Keratinocyte (primary cell): Measurements from ENCODE around the gene ANO7. TPM values are rescaled to one million over a fixed set of nuclear protein-coding genes. Genes with fewer than 3 reads are reported as not detected.

Source experiments
- DNase-seq: peaks from one replicate; pipeline ENCODE4 v3.0.0-alpha.2; 2011; ENCODE audit warnings: low read depth, missing footprints, low spot score
- FAIRE-seq: peaks from 2 replicates; lab custom pipeline; 2011; peaks lifted over from hg19 to GRCh38; lab: Jason Lieb, UNC
- H2AFZ ChIP-seq: 2 replicates; pipeline ENCODE4 v1.6.0; 2012; ENCODE audit warnings: low read length, control low read depth, inconsistent platforms; ENCODE audit not compliant: control insufficient read depth
- H3K27ac ChIP-seq: 2 replicates; pipeline ENCODE4 v1.5.1; 2011; ENCODE audit warnings: low read length; ENCODE audit not compliant: control insufficient read depth, insufficient read depth
- H3K27me3 ChIP-seq: 3 replicates; pipeline ENCODE4 v1.6.0; 2011; ENCODE audit warnings: low read length; ENCODE audit not compliant: control insufficient read depth, insufficient read depth; ENCODE audit errors: extremely low read depth
- H3K36me3 ChIP-seq, 2 experiments: 2 replicates in 1 of 2; 3 replicates in 1 of 2; pipeline ENCODE4 v1.5.1; 2011; ENCODE audit warnings: low read length in 2 of 2, mild to moderate bottlenecking in 1 of 2; ENCODE audit not compliant: control insufficient read depth in 2 of 2, insufficient read depth in 2 of 2; ENCODE audit errors: extremely low read depth in 1 of 2
- H3K4me1 ChIP-seq: 3 replicates; pipeline ENCODE4 v1.5.1; 2011; ENCODE audit warnings: low read length; ENCODE audit not compliant: control insufficient read depth, insufficient read depth; ENCODE audit errors: extremely low read depth
- H3K4me2 ChIP-seq: 3 replicates; pipeline ENCODE4 v1.6.0; 2011; ENCODE audit warnings: low read depth, low read length; ENCODE audit not compliant: control insufficient read depth, insufficient read depth; ENCODE audit errors: extremely low read depth
- H3K4me3 ChIP-seq, 3 experiments: fragments of 200-600 bp in 1 of 3; sonication (generic) in 1 of 3; 2 replicates in 2 of 3; 3 replicates in 1 of 3; pipeline ENCODE4 v1.5.1; 2011 to 2016; ENCODE audit warnings: low read length in 3 of 3, mild to moderate bottlenecking in 3 of 3, control low read depth in 2 of 3, inconsistent platforms in 1 of 3, low read depth in 1 of 3, mixed read lengths in 1 of 3, mixed run types in 1 of 3, moderate library complexity in 1 of 3; ENCODE audit not compliant: control insufficient read depth in 2 of 3, insufficient read depth in 2 of 3; ENCODE audit errors: extremely low read depth in 1 of 3
- H3K79me2 ChIP-seq: 2 replicates; pipeline ENCODE4 v1.6.0; 2012; ENCODE audit warnings: low read length; ENCODE audit not compliant: control insufficient read depth, insufficient read depth
- H3K9ac ChIP-seq: 3 replicates; pipeline ENCODE4 v1.6.0; 2011; ENCODE audit warnings: low read length; ENCODE audit not compliant: control insufficient read depth, insufficient read depth; ENCODE audit errors: extremely low read depth
- H3K9me1 ChIP-seq: 3 replicates; pipeline ENCODE4 v1.6.0; 2011; ENCODE audit warnings: low read length; ENCODE audit not compliant: control insufficient read depth, insufficient read depth; ENCODE audit errors: extremely low read depth
- H3K9me3 ChIP-seq: 2 replicates; pipeline ENCODE4 v1.5.1; 2012; ENCODE audit warnings: low read depth, low read length; ENCODE audit not compliant: control insufficient read depth
- H4K20me1 ChIP-seq: 3 replicates; pipeline ENCODE4 v1.6.0; 2011; ENCODE audit warnings: low read length; ENCODE audit not compliant: control insufficient read depth, insufficient read depth; ENCODE audit errors: extremely low read depth
- EZH2 ChIP-seq: IDR thresholded peaks from one replicate; pipeline ENCODE4 v1.6.1; 2012; ENCODE audit warnings: inconsistent platforms, mild to moderate bottlenecking, low read length, moderate library complexity
- dilution Hi-C: fragments of 300-500 bp; cut with MboI; formaldehyde crosslinking; loops from one replicate; pipeline ENCODE4 v1.7.0; 2020; ENCODE audit warnings: low sequenced_read_pairs; ENCODE audit not compliant: extremely low pct_ligation_motif_present
- polyA plus RNA-seq, 5 experiments: library from polyadenylated mRNA; depleted of rRNA in 3 of 5; stranded (reverse) in 3 of 5; stranded (forward) in 1 of 5; unstranded in 1 of 5; fragments of >200 nt; gene quantifications; 1 replicate in 1 of 5; 2 replicates in 3 of 5; 3 replicates in 1 of 5; pipeline versions ENCODE4 v1.2.1 to v1.2.3, GENCODE V29; 2011 to 2012; ENCODE audit warnings: missing spikeins in 2 of 5, low read depth in 1 of 5, low replicate concordance in 1 of 5
- TF ChIP-seq, protein P1 (sequence below), 3 experiments: IDR thresholded peaks in 1 of 3; conservative IDR thresholded peaks in 1 of 3; optimal IDR thresholded peaks in 1 of 3; 2 replicates in 2 of 3; 3 replicates in 1 of 3; pipeline versions ENCODE3 to v1.5.1; 2011; ENCODE audit warnings: low read length in 3 of 3, mild to moderate bottlenecking in 3 of 3, moderate library complexity in 2 of 3, control low read depth in 1 of 3, inconsistent platforms in 1 of 3; ENCODE audit not compliant: insufficient read depth in 2 of 3; ENCODE audit errors: extremely low read depth in 1 of 3

ANO7 gene
- polyA plus RNA-seq, 1 donor (not counting 4 experiments of a cell fraction or from before 2014, with no cell fraction given) = 0.14 TPM

DNA sequence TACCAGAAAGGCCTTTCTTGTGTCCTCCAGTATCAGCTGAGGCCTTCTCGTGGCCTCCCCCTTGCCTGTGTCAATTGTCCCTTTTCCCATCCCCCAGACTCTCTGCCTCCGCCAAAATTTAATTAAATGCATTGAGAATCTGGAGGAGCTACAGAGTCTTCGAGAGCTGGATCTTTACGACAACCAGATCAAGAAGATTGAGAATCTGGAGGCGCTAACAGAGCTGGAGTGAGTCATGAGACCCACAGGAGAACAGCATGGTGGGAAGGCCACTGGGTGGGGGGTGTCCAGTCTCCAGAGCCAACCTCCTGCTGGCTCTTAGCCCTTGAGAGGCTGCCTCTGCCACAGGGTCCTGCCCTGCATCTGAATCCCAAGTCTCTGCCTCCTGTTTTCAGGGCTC lies 29.4 kb upstream of the ANO7 start:
- FAIRE-seq = no peak
- dilution Hi-C loops = no loop called here
- Histone ChIP-seq H3K27ac (no peak overlapping the region), H3K79me2 (no peaks in the 10 kb centered on the region), H3K9me3 (no peaks in the 10 kb centered on the region), H3K27me3 (no peaks in the 10 kb centered on the region), H4K20me1 (peaks cover 3% of the 10 kb centered on the region), H3K4me1 (no peaks in the 10 kb centered on the region), H3K36me3 (peaks cover 35 to 36% of the 10 kb centered on the region in 2 experiments), H3K4me3 (no peak overlapping the region), H2AFZ (no peak overlapping the region), H3K4me2 (no peak overlapping the region), H3K9ac (no peak overlapping the region), H3K9me1 (no peaks in the 10 kb centered on the region)
- DNase-seq = no peak
- TF ChIP-seq, protein P1, sequence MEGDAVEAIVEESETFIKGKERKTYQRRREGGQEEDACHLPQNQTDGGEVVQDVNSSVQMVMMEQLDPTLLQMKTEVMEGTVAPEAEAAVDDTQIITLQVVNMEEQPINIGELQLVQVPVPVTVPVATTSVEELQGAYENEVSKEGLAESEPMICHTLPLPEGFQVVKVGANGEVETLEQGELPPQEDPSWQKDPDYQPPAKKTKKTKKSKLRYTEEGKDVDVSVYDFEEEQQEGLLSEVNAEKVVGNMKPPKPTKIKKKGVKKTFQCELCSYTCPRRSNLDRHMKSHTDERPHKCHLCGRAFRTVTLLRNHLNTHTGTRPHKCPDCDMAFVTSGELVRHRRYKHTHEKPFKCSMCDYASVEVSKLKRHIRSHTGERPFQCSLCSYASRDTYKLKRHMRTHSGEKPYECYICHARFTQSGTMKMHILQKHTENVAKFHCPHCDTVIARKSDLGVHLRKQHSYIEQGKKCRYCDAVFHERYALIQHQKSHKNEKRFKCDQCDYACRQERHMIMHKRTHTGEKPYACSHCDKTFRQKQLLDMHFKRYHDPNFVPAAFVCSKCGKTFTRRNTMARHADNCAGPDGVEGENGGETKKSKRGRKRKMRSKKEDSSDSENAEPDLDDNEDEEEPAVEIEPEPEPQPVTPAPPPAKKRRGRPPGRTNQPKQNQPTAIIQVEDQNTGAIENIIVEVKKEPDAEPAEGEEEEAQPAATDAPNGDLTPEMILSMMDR (optimal IDR thresholded peaks at IDR 0.05 in 1 of 3, IDR thresholded peaks at IDR 0.05 in 1 of 3, conservative IDR thresholded peaks at IDR 0.05 in 1 of 3; ENCODE audit: extremely low read depth in 1 of 3, insufficient read depth in 2 of 3, low read length in 3 of 3) = no peak
- no peak for TF ChIP-seq EZH2

DNA sequence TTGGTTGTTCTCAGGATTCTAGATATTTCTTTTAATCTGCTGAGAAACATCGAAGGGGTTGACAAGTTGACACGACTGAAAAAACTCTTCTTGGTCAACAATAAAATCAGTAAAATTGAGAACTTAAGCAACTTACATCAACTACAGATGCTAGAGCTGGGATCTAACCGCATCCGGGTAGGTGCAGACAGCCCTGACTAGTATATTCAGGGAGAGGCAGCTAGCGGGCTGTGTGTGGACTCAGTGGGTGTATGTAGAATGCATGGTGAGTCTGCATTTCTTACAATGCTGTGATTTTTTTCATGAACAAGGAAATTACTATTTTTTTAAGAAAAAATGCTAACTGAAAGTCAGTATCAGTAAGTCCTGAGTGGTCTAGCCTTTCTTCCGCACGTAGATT lies 28.2 kb upstream of the ANO7 start:
- no peaks in the 10 kb centered on the region for H3K9me3 ChIP-seq
- no peak overlapping the region for H3K4me3 ChIP-seq
- no peak for FAIRE-seq
- H2AFZ ChIP-seq = no peak overlapping the region
- no peaks in the 10 kb centered on the region for H3K27me3 ChIP-seq
- no peaks in the 10 kb centered on the region for H3K4me1 ChIP-seq
- TF ChIP-seq, protein P1 (optimal IDR thresholded peaks at IDR 0.05 in 1 of 3, IDR thresholded peaks at IDR 0.05 in 1 of 3, conservative IDR thresholded peaks at IDR 0.05 in 1 of 3; ENCODE audit: extremely low read depth in 1 of 3, insufficient read depth in 2 of 3, low read length in 3 of 3) = no peak
- TF ChIP-seq EZH2 = no peak
- no peaks in the 10 kb centered on the region for H3K9me1 ChIP-seq
- H4K20me1 ChIP-seq = peaks cover 3% of the 10 kb centered on the region
- H3K4me2 ChIP-seq = no peak overlapping the region
- dilution Hi-C loops = no loop called here
- DNase-seq = no peak
- H3K27ac ChIP-seq = no peak overlapping the region
- H3K79me2 ChIP-seq = no peaks in the 10 kb centered on the region
- no peak overlapping the region for H3K9ac ChIP-seq
- peaks cover 35% of the 10 kb centered on the region in 2 experiments for H3K36me3 ChIP-seq
